SK-N-MC (cell line): ENCODE results near the gene VN1R5.

ENCODE experiments used
- EZH2 ChIP-seq: fragments of 200-600 bp; sonication (generic); IDR thresholded peaks from one replicate; pipeline ENCODE4 v1.6.1; 2017; ENCODE audit warnings: antibody characterized with exemption
- FOXP2 ChIP-seq: optimal IDR thresholded peaks from 2 replicates; pipeline ENCODE3; 2011; ENCODE audit warnings: mild to moderate bottlenecking, moderate library complexity; ENCODE audit not compliant: insufficient read depth; ENCODE audit errors: extremely low read length, control extremely low read depth
- POLR2AphosphoS5 ChIP-seq: IDR thresholded peaks from 2 replicates; pipeline ENCODE4 v1.6.1; 2012; ENCODE audit warnings: mild to moderate bottlenecking, low read depth, low read length, borderline replicate concordance

GRCh38 chr1:247218121-247218651, 37.7 kb upstream of the VN1R5 start:
- no peak for TF ChIP-seq EZH2
- TF ChIP-seq POLR2AphosphoS5: no peak
- no peak for TF ChIP-seq FOXP2
